ENCODE results near the gene ZSCAN22. TPM values are rescaled to one million over a fixed set of nuclear protein-coding genes. Genes with fewer than 3 reads are reported as not detected.

ZSCAN22 gene
- total and polyA plus RNA-seq, 2 of the 13 experiments (the other 11 are each of a cell fraction or from before 2014, with no cell fraction given): 2.5 to 3.5 TPM

DNA sequence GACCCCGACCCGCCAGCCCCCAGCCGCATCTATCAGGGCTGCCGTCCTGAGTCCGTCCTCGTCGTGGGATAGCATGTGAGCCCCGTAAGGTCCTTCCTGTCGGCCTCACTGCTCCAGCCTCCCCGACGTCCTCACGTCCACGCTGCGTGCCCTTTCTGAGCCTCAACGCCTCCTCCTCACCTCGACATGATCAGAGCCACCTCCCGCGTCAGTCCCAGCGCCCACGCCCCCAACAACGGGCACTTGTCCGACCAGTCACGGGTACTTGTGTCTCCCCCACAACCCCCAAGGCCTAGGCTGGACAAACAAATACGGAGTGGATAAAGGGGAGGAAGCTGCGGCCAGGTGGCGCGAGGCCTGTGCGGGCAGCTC, 35.1 kb downstream of the ZSCAN22 start (continued):
- TF ChIP-seq ESRRA (CRISPR knock-in tag; IDR thresholded peaks at IDR 0.05; ENCODE audit: low read depth) (no peak), ZC3H13 (CRISPR knock-in tag; IDR thresholded peaks at IDR 0.05) (no peak; the same call in 1 of the 2 replicates)

DNA sequence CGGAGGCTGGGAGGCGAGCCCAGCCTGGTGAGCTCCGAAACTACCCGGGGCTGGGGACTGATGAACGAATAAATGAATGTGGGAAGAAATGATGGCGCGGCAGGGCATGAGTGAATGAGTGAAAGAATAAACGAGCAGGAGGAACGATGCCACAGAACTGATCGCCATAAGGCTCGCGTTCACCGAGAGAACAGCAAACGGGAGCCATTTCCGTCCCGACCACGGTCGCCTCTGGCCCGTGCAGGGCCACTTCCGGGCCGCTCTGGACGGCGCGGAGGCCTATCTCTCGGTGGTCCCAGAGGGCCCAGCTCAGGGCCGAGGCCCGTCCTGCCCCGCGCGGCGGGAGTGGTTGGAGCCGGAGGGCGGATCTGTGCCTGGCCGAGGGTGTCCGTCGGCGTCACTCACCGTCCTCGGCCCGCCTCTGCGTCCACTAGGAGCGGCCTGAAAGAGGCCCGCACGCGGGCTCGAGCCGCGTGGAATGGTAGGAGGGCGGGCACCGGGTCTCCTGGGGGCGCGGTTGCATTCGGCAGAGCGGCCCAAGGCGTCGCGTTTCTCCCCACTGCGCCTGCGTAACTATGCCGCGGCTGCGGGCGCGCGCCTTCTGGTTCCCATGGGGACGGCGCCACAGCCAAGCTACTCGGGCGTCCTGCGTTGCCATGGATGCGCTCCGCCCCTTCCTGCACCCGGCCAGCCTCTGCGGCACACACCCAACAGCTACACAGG, 35.6 kb downstream of the ZSCAN22 start, which contains the start of gene ZNF497:
Gene ZNF497, minus strand, starts transcription at position 480 of the 723 bp plus-strand sequence. CDS start 5,116 bp downstream, outside the sequence.
- Histone ChIP-seq H3K79me2 (ENCODE audit: insufficient read depth, low read length) (no peaks in the 10 kb centered on the region), H4K20me1 (ENCODE audit: insufficient read depth, low read length) (no peaks in the 10 kb centered on the region), H3K36me3 (replicated peaks in 1 of 2; ENCODE audit: control insufficient read depth in 1 of 2, insufficient read depth in 2 of 2, low read length in 2 of 2) (no peaks in the 10 kb centered on the region), H2AFZ (ENCODE audit: low read length) (no peak within 1 kb of the TSS), H3K27me3 (ENCODE audit: control insufficient read depth in 1 of 2, insufficient read depth in 2 of 2, low read length in 2 of 2) (no peaks in the 10 kb centered on the region), H3K27ac (ENCODE audit: extremely low read length, insufficient read depth, low read length) (peak within 1 kb of the TSS; percentile 97), H3K9ac (ENCODE audit: insufficient read depth, low read depth, low read length) (peak within 1 kb of the TSS; percentile 98), H3K4me1 (ENCODE audit: insufficient read depth, low read length) (peaks cover 11% of the 10 kb centered on the region), H3K4me2 (ENCODE audit: low read depth, low read length) (peak within 1 kb of the TSS; percentile 83), H3K4me3 (replicated peaks in 1 of 3; ENCODE audit: insufficient read depth in 1 of 3, low read depth in 2 of 3, low read length in 3 of 3) (peak within 1 kb of the TSS; percentile 76 to 92 (median 80)), H3K9me3 (ENCODE audit: low read length) (no peaks in the 10 kb centered on the region)
- FAIRE-seq (peak; percentile 80), DNase-seq (ENCODE audit: low spot score) (peak; percentile 91), ATAC-seq (peak; percentile 96)
- in situ Hi-C loops (cut with HindIII; ENCODE audit: extremely low pct_ligation_motif_present, low pct_unique_long_range_greater_than_20kb): no loop called here
- TSS peak; percentile 69 for BruUV-seq (replicated peaks)
- POLR2A ChIA-PET: interaction anchor here (0.7 to 2.4 kb wide), 34 partner anchors 8 to 213 kb away, joined by 3 to 33 read pairs (median 6); partner anchors contain the start of genes CHMP2A, ERVK3-1, RPS5 and SLC27A5
- CTCF ChIA-PET (ENCODE audit: low intra/inter-chr PET ratio, low total read pairs): no interaction called here
- intact Hi-C loops (cut with micrococcal nuclease; ENCODE audit: unreplicated experiment): loop anchor here (2.0 kb wide), 1 partner anchor 18 kb away; the partner anchor contains the start of gene ZNF837
- under 1% methylated on average over 21 of the region's 74 CpGs for WGBS (ENCODE audit: low lambda C conversion rate)
- peak; percentile 96 for TF ChIP-seq RBFOX2 (IDR thresholded peaks at IDR 0.05; ENCODE audit: low read depth, low read length)
- peak; percentile 52; the same call in 1 of the 2 replicates for TF ChIP-seq RBAK (CRISPR knock-in tag; IDR thresholded peaks at IDR 0.05)
- TF ChIP-seq HOXD1 (CRISPR knock-in tag; IDR thresholded peaks at IDR 0.05): no peak
- peak; percentile 32; the same call in 1 of the 2 replicates for TF ChIP-seq REPIN1 (CRISPR knock-in tag; IDR thresholded peaks at IDR 0.05; ENCODE audit: borderline replicate concordance, low read depth)
- no peak for TF ChIP-seq NFE2 (CRISPR knock-in tag; IDR thresholded peaks at IDR 0.05)
- TF ChIP-seq TSC22D2 (CRISPR knock-in tag; IDR thresholded peaks at IDR 0.05; ENCODE audit: borderline replicate concordance): no peak
- TF ChIP-seq, protein P1, sequence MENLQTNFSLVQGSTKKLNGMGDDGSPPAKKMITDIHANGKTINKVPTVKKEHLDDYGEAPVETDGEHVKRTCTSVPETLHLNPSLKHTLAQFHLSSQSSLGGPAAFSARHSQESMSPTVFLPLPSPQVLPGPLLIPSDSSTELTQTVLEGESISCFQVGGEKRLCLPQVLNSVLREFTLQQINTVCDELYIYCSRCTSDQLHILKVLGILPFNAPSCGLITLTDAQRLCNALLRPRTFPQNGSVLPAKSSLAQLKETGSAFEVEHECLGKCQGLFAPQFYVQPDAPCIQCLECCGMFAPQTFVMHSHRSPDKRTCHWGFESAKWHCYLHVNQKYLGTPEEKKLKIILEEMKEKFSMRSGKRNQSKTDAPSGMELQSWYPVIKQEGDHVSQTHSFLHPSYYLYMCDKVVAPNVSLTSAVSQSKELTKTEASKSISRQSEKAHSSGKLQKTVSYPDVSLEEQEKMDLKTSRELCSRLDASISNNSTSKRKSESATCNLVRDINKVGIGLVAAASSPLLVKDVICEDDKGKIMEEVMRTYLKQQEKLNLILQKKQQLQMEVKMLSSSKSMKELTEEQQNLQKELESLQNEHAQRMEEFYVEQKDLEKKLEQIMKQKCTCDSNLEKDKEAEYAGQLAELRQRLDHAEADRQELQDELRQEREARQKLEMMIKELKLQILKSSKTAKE (CRISPR knock-in tag; IDR thresholded peaks at IDR 0.05; ENCODE audit: borderline replicate concordance): no peak
- TF ChIP-seq SRSF4 (IDR thresholded peaks at IDR 0.05; ENCODE audit: low read depth, low read length, poor library complexity, severe bottlenecking): no peak
- no peak for TF ChIP-seq ZNF260 (CRISPR knock-in tag; IDR thresholded peaks at IDR 0.05; ENCODE audit: borderline replicate concordance, low read depth)
- TF ChIP-seq, protein P2, sequence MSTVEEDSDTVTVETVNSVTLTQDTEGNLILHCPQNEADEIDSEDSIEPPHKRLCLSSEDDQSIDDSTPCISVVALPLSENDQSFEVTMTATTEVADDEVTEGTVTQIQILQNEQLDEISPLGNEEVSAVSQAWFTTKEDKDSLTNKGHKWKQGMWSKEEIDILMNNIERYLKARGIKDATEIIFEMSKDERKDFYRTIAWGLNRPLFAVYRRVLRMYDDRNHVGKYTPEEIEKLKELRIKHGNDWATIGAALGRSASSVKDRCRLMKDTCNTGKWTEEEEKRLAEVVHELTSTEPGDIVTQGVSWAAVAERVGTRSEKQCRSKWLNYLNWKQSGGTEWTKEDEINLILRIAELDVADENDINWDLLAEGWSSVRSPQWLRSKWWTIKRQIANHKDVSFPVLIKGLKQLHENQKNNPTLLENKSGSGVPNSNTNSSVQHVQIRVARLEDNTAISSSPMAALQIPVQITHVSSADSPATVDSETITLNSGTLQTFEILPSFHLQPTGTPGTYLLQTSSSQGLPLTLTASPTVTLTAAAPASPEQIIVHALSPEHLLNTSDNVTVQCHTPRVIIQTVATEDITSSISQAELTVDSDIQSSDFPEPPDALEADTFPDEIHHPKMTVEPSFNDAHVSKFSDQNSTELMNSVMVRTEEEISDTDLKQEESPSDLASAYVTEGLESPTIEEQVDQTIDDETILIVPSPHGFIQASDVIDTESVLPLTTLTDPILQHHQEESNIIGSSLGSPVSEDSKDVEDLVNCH (CRISPR knock-in tag; IDR thresholded peaks at IDR 0.05): no peak
- TF ChIP-seq, protein P3, sequence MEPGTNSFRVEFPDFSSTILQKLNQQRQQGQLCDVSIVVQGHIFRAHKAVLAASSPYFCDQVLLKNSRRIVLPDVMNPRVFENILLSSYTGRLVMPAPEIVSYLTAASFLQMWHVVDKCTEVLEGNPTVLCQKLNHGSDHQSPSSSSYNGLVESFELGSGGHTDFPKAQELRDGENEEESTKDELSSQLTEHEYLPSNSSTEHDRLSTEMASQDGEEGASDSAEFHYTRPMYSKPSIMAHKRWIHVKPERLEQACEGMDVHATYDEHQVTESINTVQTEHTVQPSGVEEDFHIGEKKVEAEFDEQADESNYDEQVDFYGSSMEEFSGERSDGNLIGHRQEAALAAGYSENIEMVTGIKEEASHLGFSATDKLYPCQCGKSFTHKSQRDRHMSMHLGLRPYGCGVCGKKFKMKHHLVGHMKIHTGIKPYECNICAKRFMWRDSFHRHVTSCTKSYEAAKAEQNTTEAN (CRISPR knock-in tag; conservative IDR thresholded peaks at IDR 0.05): peak; percentile 87
- TF ChIP-seq, protein P4, sequence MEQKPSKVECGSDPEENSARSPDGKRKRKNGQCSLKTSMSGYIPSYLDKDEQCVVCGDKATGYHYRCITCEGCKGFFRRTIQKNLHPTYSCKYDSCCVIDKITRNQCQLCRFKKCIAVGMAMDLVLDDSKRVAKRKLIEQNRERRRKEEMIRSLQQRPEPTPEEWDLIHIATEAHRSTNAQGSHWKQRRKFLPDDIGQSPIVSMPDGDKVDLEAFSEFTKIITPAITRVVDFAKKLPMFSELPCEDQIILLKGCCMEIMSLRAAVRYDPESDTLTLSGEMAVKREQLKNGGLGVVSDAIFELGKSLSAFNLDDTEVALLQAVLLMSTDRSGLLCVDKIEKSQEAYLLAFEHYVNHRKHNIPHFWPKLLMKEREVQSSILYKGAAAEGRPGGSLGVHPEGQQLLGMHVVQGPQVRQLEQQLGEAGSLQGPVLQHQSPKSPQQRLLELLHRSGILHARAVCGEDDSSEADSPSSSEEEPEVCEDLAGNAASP (CRISPR knock-in tag; IDR thresholded peaks at IDR 0.05; ENCODE audit: borderline replicate concordance): peak; percentile 13; the same call in 1 of the 2 replicates
